Left ventricle myocardium superior (tissue), 1 donor: ENCODE measurements around the gene INMT. TPM values are rescaled to one million over a fixed set of nuclear protein-coding genes. Genes with fewer than 3 reads are reported as not detected.

Experiments used
- ATAC-seq: fragments of 200-7000 bp; cut with Tn5 transposase; one replicate; pipeline ENCODE4 v1.9.1; 2020; ENCODE audit warnings: mild to moderate bottlenecking, moderate library complexity
- DNase-seq: peaks from one replicate; pipeline ENCODE4 v3.0.0-alpha.2; 2020
- intact Hi-C: fragments of 100-400 bp; cut with micrococcal nuclease; formaldehyde crosslinking; loops from one replicate; pipeline ENCODE4 v1.11.0; 2022
- total RNA-seq: library from RNA; stranded (reverse); fragmentation: NEBNext Ultra II Directional; extraction: Animal tissue kit (Norgen Biotek cat#: 25700); gene quantifications from one replicate; pipeline ENCODE4 v1.2.1, GENCODE V29; 2021
- donor health status: DM: no; HTN: yes; CAD: no; lungs with severe emphysema.

INMT gene
- total RNA-seq, 1 donor from 2014 or later, result 50.2 TPM

GRCh38 chr7:30772984-30773383 lies 21.0 kb downstream of the INMT start:
- intact Hi-C loops, result no loop called here
- ATAC-seq, result no peak
- no peak for DNase-seq

DNA sequence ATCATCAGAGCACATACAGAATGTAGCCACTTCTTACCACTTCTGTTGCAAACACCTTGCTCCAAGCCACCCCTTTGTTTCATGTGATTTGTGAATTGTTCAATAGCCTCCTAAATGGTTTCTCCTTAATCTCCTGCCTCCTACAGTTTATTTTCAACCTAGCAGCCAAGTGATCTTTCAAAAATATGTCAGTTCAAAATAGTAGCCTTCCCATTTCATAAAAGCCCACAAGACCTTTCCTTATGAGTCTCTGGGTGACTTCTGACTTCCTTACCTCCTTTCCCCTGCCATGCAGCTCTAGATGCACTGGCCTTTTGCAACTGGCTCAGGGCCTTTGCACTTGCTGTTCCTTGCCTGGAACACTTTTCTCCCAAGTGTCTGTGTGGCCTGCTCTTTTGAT lies 24.1 kb downstream of the INMT start:
- intact Hi-C loops, result no loop called here
- no peak for ATAC-seq
- DNase-seq, result no peak

GRCh38 chr7:30776971-30777370 lies 25.0 kb downstream of the INMT start:
- DNase-seq, result no peak
- no peak for ATAC-seq
- intact Hi-C loops, result no loop called here

DNA sequence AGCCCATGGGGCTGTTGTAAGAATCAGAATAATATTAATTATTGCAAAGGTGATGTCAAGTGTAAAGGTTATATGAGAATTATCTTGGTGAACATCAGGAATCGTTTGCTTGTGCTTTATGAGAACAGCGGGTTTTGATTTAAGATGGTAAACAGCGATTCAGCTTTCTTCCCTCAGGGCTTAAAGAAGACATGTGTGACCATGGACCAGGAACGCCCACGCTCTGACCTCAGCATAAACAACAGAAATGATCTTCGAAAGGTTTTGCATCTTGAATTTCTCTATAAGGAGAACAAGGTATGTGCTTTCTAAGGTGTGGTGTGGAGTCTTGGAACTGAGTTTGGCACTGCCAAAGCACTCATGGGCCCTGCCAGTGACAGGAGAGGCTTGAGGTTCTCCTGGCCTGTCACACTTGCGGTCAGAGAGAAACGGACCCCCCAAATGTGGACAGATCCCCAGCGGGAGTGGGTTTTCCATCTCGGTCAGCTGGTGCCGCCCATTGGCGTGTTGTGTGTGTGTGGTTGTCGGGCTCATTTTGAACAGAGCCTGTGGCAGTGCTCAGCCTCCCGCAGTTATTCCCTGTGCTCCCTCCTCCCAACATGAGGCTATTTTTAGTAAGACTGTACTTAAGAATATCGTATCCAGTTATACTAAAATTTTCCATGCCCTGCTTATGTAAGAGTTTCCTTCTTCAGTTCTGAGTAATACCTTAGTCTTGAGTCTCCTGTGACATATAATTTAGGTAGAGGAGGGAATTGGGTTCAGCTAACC lies 26.5 kb downstream of the INMT start:
- peak; percentile 79 for ATAC-seq
- peak; percentile 43 for DNase-seq

DNA sequence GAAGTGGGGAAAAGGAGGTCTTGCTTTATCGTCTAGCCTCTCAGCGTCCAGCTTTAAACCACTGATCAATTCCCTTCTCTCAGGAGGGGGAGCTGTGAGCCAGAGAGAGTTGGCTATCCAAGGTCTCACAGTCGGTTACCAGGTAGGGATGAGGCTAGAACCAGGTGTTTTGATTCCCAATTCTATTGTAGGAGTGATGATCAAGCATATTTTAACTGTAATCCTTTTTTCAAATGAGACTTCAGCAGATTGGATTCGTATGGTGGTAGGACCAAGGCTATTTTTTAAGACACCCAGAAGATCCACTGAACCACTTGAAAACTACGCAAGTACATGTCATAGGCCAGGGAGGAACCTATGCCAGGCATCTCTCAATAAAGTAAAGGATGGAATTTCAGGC lies 27.6 kb downstream of the INMT start:
- no peak for DNase-seq
- ATAC-seq, result no peak
- intact Hi-C loops, result no loop called here

More for the DNA sequence above, 26.5 kb downstream of the INMT start:
- intact Hi-C loops, result no loop called here

DNA sequence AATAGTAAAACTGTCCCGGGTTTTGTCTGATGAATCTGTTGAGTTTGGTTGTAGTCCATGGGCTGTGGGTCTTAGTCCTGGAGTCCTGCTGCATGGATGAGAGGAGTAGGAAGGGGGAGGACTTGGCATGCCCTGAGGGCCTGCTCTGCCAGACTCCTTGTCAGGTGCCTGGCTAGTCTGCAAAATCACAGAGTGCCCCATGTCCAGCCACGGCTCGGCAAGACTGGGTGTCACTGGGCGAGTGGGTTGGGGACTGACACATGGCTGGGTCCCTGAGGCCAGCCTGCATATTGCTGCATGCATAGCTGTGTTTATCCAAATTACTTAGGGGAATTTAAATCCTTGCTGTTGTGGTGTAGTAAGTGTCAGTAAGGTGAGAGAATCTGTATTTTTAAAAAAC lies 29.0 kb downstream of the INMT start:
- peak; percentile 91 for ATAC-seq
- peak; percentile 77 for DNase-seq
- intact Hi-C loops, result no loop called here

DNA sequence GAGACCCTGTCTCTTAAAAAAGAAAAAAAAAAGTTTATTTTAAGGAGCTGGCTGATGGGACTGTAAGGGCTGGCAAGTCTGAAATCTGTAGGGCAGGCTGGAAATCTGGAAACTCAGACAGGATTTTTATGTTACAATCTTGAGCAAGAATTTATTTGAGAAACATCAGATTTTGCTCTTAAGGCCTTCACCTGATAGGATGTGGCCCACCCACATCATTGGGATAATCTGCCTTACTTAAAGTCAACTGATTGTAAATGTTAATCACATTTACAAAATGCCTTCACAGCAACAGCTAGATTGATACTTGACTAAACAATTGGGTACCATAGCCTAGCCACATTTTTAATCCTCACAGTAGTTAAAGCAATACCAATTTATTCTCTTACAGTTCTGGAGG lies 30.8 kb downstream of the INMT start:
- intact Hi-C loops, result no loop called here
- no peak for ATAC-seq
- DNase-seq, result no peak

GRCh38 chr7:30785786-30786185 lies 33.9 kb downstream of the INMT start:
- ATAC-seq (no peak), DNase-seq (no peak)
- intact Hi-C loops, result no loop called here

GRCh38 chr7:30787486-30787885 lies 35.6 kb downstream of the INMT start:
- ATAC-seq, result no peak
- intact Hi-C loops, result no loop called here
- DNase-seq, result no peak

DNA sequence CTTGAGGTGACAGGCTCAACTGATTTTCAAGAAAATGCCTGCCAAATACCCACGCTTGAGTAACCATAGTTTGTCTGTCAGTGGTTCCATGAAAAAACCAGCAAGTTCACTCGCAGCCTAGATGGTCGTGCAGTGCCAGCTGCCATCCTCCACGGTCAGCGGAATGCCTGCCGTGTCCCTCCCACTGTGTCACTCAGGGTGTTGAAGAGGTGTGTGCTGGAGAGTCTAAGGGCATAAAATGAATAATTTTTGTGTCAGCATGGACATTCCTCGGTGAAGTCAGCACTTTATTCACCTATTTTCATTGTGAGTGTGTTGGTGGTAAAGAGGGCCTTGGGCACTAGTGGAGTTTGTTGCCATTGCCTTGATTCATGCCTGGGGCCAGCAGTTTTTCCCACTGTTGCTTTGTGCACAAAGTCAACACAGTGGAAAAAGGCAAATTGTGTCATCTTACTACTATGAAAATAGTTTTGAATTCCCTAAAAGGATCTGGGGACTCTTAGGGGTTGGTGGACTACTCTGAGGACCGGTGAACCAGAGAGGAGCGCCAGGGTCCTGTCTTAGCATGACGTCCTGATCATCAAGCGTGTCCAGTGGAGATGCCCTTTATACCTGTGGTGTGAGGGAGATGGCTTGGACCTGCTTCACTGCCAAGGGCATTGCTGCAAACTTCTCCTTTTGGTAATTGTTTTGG lies 36.9 kb downstream of the INMT start:
- peak; percentile 7 for ATAC-seq
- intact Hi-C loops, result no loop called here
- no peak for DNase-seq

DNA sequence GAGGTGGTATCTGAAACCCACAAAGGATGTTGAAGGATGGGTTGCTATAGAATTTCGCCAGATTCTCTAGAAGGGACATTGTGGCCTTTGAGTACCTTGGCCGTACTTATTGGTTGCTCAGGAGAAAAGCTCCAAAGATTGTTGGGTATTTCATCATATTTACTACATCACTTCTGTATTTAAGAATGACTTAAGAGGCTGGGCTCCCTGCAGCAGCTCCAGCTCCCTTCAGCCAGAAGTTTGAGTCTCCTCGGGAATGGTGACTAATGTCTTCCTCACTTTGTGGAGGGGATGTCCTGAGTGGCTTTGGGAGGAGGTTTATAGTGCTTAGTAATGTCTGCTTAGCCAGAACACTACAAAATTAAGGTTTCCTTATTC lies 37.4 kb downstream of the INMT start:
- no peak for DNase-seq

GRCh38 chr7:30790356-30790755 lies 38.4 kb downstream of the INMT start:
- intact Hi-C loops, result loop anchor here (10.0 kb wide), 1 partner anchor 46 kb away; no protein-coding TSS in a partner anchor
- ATAC-seq (no peak), DNase-seq (no peak)

More for the DNA sequence above, 37.4 kb downstream of the INMT start:
- intact Hi-C loops, result no loop called here
- ATAC-seq, result peak; percentile 84

DNA sequence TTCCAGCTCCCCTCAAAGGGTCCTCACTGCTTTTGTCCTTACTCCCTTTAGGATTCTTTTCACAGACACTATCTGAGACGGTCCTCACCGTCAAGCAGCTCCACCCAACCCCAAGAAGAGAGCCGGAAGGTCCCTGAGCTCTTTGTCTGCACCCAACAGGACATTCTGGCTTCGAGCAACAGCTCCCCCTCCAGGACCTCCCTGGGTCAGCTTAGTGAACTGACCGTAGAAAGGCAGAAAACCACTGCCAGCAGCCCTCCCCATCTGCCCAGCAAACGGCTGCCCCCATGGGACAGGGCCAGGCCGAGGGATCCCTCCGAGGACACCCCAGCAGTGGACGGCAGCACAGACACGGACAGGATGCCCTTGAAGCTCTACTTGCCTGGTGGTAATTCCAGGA lies 39.2 kb downstream of the INMT start:
- ATAC-seq, result peak; percentile 28
- intact Hi-C loops, result loop anchor here (10.0 kb wide), 1 partner anchor 46 kb away; no protein-coding TSS in a partner anchor
- no peak for DNase-seq

- DNase-seq (no peak), ATAC-seq (no peak)
- intact Hi-C loops, result loop anchor here (5.0 to 10.0 kb wide), 2 partner anchors 51 to 182 kb away; no protein-coding TSS in a partner anchor
Measured at GRCh38 chr7:30795161-30795948, 43.4 kb downstream of the INMT start.

DNA sequence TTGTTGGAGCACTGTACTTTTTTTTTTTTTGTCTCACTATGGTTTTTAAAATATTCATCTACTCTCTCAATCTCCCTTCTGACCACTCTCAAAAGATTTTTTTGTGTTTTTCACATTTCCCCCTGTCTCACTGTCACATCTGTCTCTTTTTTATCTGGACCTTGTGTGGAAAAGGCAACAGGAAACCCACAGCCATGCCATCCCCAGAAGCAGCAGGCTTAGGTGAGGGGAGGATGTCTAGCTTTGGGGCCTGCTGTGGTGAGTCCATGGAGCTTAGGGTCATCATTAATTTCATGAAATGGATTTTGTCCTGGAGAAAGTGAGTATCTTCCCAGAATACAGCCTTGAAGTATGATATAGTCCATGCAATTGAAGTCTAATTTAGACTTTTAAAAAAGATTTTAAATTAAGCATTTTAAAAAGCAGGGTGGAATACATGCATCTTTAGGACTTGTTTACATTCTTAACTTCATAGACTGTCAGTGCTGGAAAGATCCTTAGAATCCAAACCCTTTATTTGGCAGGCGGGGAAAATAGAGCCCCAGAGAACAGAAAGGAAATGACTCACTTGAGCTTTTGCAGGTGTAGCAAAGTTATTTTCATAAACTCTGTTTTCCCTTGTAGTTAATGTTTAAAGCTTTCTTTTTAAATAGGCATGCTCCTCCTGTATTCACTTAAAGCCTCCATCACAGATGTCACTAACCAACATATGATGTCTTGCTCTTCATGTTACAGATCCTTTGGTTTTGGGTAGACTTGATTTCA lies 44.4 kb downstream of the INMT start:
- peak; percentile 26 for ATAC-seq
- no peak for DNase-seq
- intact Hi-C loops, result loop anchor here (5.0 to 10.0 kb wide), 2 partner anchors 51 to 181 kb away; no protein-coding TSS in a partner anchor

DNA sequence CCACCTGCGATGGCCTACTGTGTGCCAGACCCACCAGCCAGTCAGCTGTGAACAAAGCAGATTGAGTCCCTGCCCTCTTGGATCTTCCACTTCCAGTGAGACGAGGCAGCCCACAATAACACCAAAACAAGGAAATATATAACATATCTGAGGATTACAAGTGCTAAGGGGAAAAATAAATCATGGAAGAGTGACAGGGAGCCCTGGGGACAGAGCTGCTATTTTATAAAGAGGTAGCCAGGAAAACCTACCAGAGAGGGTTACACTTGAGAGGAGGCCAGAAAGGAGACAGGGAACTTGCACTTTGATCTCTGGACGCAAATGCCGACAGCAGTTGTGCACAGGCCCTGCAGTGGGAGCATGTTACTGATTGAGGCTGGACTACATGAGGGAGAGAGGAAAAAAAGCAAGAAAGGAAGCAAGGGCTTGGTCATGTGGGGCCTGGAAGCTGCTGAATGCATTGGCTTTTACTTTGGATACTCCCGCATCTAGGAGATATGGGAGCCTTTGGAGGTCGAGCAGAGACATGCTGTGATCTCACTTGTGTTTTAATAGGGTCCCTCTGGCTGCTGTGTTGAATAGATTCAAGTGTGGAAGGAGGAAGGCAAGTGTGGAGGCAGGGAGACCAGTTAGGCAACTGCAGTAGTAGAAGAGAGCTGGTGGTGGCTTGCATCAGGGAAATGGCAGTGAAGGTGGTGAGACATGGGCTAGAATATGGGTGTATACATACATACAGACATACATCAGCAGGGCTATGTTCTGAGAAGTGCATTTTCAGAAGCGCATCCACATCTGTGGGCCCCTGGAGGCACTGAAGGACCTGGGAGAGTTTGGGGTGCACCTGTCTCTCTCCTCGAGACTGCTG lies 45.5 kb downstream of the INMT start:
- DNase-seq, result no peak
- peak; percentile 9 for ATAC-seq
- intact Hi-C loops, result loop anchor here (5.0 to 10.0 kb wide), 2 partner anchors 53 to 180 kb away; no protein-coding TSS in a partner anchor

DNA sequence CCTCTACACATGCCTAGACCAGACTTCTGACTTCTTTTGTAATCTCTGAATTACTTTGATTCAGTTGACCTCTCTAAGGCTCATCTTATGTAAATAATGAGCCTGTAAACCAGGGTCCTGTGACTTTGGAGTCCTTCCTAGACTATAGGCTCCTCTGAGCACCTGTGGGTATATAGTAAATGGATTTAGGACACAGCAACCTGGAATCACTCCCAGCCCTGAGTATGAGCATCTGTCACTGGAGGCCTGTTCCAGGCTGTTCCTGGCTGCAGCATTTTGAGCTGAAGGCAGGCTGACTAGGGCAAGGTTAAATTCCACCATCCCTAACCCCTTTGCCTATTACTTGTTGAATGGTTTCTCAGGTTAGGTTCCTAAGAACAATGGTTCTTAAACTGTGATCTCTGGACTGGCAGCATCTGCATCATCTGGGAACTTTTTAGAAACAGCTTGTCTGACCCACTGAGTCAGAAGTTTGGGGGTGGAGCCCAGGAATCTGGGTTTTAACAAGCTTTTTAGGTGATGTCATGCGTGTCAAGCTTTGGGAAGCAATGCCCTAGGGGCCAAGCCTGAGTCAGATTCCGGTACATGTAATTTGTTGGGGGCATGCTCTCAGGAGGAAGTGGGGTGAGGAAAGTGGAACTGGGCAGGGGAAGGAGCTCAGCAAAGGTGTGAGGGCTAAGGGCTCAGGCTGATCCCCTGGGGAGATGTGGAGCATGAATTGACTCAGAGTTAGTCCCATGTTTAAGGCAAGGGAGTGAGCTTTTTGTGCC lies 47.5 kb downstream of the INMT start:
- intact Hi-C loops, result loop anchor here (5.0 to 10.0 kb wide), 2 partner anchors 55 to 178 kb away; no protein-coding TSS in a partner anchor
- DNase-seq (peak; percentile 39), ATAC-seq (peak; percentile 60)
